AG09309 (cell line): Measurements from ENCODE around the gene TMTC3.
"Not testable (repeated sequence)": the region's sequence is repeated elsewhere in the genome, so short reads cannot be mapped to it uniquely, and the experiment has no call there.

Experiments
- DNase-seq: peaks from one replicate; pipeline ENCODE4 v3.0.0-alpha.2; 2010; ENCODE audit warnings: low read depth
- H3K4me3 ChIP-seq: 2 replicates; pipeline ENCODE4 v1.5.1; 2011; ENCODE audit warnings: mild to moderate bottlenecking, low read depth, low read length, moderate library complexity; ENCODE audit not compliant: control insufficient read depth
- TF ChIP-seq, protein P1 (sequence below): IDR thresholded peaks from 2 replicates; pipeline ENCODE4 v1.5.1; 2011; ENCODE audit warnings: mild to moderate bottlenecking, low read depth, low read length, inconsistent platforms; ENCODE audit not compliant: insufficient read depth, control insufficient read depth; ENCODE audit errors: missing control alignments

TMTC3 gene

DNA sequence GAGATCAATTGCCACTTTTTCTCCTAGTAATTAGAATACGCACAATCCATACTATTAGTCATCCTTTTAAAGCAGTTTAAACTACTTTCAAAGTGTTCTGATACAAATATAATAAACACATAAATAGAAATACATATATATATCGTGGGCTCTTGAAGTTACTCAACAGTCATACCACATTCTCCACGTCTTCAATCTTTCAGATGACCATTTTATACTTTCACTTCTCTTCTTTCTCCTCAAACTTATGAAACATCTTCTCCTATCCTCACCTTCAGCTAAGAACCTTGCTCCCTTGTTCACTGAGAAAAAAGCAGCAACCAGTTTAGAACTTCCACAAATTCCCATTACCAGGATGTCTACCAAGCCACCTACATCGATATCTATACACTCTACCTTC is 19.4 kb upstream of the TMTC3 start:
- no peak overlapping the region for H3K4me3 ChIP-seq
- DNase-seq, result no peak
- TF ChIP-seq, protein P1, sequence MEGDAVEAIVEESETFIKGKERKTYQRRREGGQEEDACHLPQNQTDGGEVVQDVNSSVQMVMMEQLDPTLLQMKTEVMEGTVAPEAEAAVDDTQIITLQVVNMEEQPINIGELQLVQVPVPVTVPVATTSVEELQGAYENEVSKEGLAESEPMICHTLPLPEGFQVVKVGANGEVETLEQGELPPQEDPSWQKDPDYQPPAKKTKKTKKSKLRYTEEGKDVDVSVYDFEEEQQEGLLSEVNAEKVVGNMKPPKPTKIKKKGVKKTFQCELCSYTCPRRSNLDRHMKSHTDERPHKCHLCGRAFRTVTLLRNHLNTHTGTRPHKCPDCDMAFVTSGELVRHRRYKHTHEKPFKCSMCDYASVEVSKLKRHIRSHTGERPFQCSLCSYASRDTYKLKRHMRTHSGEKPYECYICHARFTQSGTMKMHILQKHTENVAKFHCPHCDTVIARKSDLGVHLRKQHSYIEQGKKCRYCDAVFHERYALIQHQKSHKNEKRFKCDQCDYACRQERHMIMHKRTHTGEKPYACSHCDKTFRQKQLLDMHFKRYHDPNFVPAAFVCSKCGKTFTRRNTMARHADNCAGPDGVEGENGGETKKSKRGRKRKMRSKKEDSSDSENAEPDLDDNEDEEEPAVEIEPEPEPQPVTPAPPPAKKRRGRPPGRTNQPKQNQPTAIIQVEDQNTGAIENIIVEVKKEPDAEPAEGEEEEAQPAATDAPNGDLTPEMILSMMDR, result no peak

DNA sequence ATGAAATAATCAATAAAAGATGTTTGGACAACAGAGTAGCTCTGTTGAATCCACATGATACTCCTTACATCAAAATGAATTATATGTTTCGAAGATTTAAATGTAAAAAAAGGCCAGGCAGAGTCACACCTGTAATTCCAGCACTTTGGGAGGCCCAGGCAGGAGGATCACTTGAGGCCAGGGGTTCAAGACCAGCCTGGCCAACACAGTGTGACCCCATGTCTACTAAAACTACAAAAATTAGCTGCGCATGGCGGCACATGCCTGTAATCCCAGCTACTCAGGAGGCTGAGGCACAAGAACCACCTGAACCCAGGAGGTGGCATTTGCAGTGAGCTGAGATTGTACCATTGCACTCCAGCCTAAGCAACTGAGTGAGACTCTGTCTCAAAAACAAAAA is 15.0 kb upstream of the TMTC3 start:
- no peak overlapping the region for H3K4me3 ChIP-seq
- TF ChIP-seq, protein P1, result no peak
- DNase-seq, result no peak

DNA sequence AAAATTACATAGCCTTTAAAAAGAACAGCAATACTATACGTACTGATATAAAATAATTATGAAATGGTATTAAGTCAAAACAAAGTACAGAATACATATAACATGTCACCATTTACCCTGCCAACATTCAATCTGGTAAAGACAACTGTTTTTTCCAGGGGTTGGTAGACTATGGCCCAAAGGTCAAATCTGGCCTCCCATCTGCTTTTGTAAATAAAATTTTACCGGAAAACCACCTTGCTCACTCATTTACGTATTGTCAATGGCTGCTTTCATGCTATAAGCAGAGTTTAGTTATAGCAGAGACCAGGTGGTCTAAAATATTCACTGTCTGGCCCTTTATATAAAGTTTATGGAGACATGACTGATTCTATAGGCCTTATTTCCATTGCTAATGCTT is 14.3 kb upstream of the TMTC3 start:
- DNase-seq, result no peak
- H3K4me3 ChIP-seq, result no peak overlapping the region
- TF ChIP-seq, protein P1, result no peak

DNA sequence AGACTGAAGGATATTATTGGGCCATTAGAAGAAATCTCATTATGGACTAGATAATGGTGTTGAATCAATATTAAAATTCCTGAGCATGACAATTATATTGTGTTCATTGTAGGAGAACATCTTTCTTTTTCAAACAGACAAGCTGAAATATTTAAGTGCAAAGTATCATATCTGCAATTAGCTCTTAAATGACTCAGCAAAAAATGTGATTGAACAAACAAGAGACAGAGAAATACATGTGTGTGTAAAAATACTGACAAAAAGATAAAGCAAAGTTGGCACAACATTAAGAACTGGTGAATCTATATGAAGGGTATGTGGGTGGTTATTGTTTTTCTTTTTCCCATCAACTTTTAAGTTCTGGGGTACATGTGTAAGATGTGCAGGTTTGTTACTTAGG is 9.7 kb upstream of the TMTC3 start:
- TF ChIP-seq, protein P1, result no peak
- H3K4me3 ChIP-seq, result no peak overlapping the region
- DNase-seq, result no peak

DNA sequence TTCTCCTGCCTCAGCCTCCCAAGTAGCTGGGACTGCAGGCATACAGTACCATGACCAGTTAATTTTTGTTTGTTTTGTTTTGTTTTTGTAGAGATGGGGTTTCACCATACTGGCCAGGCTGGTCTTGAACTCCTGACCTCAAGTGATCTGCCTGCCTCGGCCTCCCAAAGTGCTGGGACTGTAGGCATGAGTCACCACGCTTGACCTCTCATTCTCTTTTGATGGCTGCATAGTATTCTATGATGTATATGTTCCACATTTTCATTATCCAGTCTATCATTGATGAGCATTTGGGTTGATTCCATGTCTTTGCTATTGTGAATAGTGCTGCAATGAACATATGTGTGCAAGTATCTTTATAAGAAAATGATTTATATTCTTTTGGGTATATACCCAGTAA is 8.9 kb upstream of the TMTC3 start:
- not testable (repeated sequence) for H3K4me3 ChIP-seq, DNase-seq

DNA sequence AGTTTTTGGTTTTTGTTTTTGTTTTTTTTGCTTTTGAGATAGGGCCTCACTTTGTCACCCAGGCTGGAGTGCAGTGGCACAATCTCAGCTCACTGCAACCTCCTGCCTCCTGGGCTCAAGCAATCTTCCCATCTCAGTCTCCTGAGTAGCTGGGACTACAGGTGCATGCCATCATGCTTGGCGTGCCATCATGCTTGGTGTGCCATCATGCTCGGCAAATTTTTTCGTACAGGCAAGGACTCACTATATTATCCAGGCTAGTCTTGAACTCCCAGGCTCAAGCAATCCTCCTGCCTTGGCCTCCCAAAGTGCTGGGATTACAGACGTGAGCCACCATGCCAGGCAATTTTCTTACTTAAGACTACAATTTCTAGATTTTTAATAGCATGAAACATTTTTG is 2.4 kb upstream of the TMTC3 start:
- DNase-seq, H3K4me3 ChIP-seq: not testable (repeated sequence)

DNA sequence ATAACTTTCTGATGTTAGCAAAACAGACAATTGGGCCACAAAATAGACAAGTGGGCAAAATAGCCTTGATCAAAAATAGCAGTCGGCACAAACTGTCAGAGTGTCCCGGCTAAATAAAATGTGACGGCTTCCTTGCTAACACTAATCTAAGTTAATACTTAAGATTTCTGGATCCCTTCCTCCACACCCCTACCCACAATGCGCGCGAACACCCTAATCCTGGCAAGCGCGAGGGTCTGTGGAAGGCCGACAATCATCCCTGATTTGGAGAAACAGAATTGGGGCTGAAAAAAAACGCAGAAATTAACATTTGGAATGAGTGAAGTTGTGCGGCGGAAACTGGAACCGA is 708 bp upstream of the TMTC3 start:
- TF ChIP-seq, protein P1, result no peak
- H3K4me3 ChIP-seq, result peak overlapping the region; percentile 81
- no peak for DNase-seq

DNA sequence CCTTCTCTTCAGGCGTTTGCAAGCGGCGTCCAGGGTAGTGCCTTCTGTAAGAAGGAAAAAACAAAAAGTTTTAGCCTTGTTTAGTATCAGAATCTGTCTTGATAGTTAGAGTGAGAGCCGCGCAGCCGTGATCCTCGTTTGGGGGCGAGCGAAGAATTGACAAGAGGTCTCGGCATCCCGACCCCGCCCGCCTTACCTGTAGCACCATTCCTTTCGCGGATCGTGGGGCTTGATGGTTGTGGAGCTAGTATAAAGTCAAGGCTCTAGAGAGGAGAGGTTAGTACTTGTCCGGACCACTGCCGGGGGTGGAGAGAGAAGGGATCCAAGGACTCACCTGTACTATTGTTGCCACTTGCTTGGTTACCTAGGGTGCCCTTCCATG is 494 bp downstream of the TMTC3 start:
- H3K4me3 ChIP-seq, result peak overlapping the region; percentile 81
- DNase-seq, result no peak
- TF ChIP-seq, protein P1, result no peak
